Lower lobe of right lung (tissue), 2 donors: ENCODE results near the gene APBB2. TPM values are rescaled to one million over a fixed set of nuclear protein-coding genes. Genes with fewer than 3 reads are reported as not detected.

ENCODE experiments used
- ATAC-seq, 2 donors: fragments of 200-7000 bp; cut with Tn5 transposase; one replicate each; pipeline ENCODE4 v1.9.1; 2020 to 2022; ENCODE audit warnings: mild to moderate bottlenecking in 2 of 2, moderate library complexity in 2 of 2
- DNase-seq: peaks from one replicate; pipeline ENCODE4 v3.0.0-alpha.2; 2020
- H3K27ac ChIP-seq: fragments of 200-600 bp; one replicate; pipeline ENCODE4 v1.8.0; 2022
- H3K27me3 ChIP-seq: fragments of 200-600 bp; one replicate; pipeline ENCODE4 v1.8.0; 2022; ENCODE audit warnings: low read depth
- H3K36me3 ChIP-seq: fragments of 200-600 bp; one replicate; pipeline ENCODE4 v1.8.0; 2022; ENCODE audit warnings: mild to moderate bottlenecking
- H3K4me1 ChIP-seq: fragments of 200-600 bp; one replicate; pipeline ENCODE4 v1.8.0; 2022
- H3K4me3 ChIP-seq: fragments of 200-600 bp; one replicate; pipeline ENCODE4 v1.8.0; 2022; ENCODE audit warnings: mild to moderate bottlenecking
- H3K9me3 ChIP-seq: fragments of 200-600 bp; one replicate; pipeline ENCODE4 v1.8.0; 2022
- intact Hi-C: fragments of 100-400 bp; cut with DNase I; formaldehyde crosslinking; loops from one replicate; pipeline ENCODE4 v1.11.0; 2022
- total RNA-seq: library from RNA; stranded (reverse); fragmentation: NEBNext Ultra II Directional; extraction: Animal tissue kit (Norgen Biotek cat#: 25700); gene quantifications from one replicate; pipeline ENCODE4 v1.2.1, GENCODE V29; 2021
- TF ChIP-seq, protein P1 (sequence below): fragments of 200-600 bp; IDR thresholded peaks from one replicate; pipeline ENCODE4 v1.8.0; 2022; ENCODE audit warnings: antibody characterized with exemption, mild to moderate bottlenecking
- donor health status: DM: no; HTN: yes; CAD: no; lungs with severe emphysema.

The APBB2 gene
- total RNA-seq, 1 donor from 2014 or later = 59.3 TPM

DNA sequence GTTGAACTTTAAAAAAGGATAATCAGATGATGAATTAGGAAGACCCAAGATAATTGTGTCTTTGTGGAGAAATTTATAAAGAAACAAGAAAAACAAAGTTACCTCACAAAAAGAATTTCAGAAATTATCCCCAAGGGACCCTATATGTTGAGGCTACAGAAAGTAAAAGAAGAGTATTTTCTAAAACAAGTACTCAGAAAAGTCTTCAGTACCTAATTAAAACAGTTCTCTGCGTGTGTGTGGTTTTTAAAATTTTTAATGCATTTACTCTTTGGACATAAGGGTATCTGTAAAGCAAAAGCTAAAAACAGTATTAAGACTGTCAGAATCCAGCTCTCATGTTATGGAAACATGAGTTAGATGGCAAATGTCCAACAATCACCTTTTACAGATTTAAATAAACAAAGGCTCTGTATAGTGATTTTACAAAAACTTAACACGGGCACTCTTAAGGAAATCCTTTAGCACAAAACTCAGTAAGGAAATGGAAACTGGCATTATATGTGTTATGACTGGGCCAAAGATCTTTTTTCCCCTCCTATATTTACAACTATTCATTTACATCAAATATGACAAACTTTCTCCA, 277.1 kb downstream of the APBB2 start:
- no peak for DNase-seq
- peaks cover 10% of the 10 kb centered on the region for H3K4me1 ChIP-seq
- intact Hi-C loops = no loop called here
- H3K36me3 ChIP-seq = peaks cover 28% of the 10 kb centered on the region
- no peaks in the 10 kb centered on the region for H3K9me3 ChIP-seq
- no peak overlapping the region for H3K4me3 ChIP-seq
- no peak overlapping the region for H3K27ac ChIP-seq
- no peak for ATAC-seq
- H3K27me3 ChIP-seq = no peaks in the 10 kb centered on the region
- TF ChIP-seq, protein P1, sequence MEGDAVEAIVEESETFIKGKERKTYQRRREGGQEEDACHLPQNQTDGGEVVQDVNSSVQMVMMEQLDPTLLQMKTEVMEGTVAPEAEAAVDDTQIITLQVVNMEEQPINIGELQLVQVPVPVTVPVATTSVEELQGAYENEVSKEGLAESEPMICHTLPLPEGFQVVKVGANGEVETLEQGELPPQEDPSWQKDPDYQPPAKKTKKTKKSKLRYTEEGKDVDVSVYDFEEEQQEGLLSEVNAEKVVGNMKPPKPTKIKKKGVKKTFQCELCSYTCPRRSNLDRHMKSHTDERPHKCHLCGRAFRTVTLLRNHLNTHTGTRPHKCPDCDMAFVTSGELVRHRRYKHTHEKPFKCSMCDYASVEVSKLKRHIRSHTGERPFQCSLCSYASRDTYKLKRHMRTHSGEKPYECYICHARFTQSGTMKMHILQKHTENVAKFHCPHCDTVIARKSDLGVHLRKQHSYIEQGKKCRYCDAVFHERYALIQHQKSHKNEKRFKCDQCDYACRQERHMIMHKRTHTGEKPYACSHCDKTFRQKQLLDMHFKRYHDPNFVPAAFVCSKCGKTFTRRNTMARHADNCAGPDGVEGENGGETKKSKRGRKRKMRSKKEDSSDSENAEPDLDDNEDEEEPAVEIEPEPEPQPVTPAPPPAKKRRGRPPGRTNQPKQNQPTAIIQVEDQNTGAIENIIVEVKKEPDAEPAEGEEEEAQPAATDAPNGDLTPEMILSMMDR = no peak

GRCh38 chr4:40934676-40935075, 279.7 kb downstream of the APBB2 start:
- TF ChIP-seq, protein P1 = no peak
- intact Hi-C loops = no loop called here
- Histone ChIP-seq H3K4me3 (no peak overlapping the region), H3K9me3 (no peaks in the 10 kb centered on the region), H3K27me3 (no peaks in the 10 kb centered on the region), H3K36me3 (peaks cover 29% of the 10 kb centered on the region), H3K4me1 (no peaks in the 10 kb centered on the region), H3K27ac (no peak overlapping the region)
- DNase-seq = no peak
- no peak for ATAC-seq

DNA sequence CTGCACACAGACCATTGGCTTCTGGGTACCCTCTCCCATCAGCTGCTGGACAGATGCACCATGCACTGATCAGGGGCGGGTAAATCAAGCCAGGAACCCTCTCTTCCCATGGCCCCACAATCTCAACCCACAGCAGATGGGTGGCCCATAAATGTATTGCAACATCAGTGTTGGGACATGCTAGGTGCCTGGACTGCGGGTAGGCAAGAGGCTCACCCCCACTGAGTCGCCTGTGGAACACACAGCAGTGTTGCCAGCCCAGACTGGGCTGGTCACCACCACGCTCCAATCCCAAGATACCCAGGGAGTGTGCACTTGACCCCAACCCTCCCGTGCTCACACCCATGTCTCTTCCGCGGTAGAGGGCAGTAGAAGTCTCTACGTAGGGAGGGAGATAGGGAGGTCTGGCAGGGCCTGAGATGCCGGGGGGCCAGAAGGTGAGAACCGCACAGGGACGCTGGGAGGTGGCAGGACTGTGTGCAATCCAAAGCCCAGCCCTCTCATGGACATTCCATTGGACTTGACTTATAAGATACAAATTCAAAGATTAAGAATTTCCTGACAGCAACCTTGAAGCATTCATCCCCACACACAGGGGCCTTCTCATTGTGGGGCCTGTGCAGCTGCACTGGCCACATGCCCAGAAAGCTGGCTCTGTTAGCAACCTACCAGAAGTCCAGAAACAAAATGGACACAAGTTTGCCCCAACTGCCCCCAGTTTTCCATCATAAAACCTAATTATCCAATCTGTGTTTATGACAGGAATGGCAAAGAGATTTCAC, 280.9 kb downstream of the APBB2 start:
- H3K4me3 ChIP-seq = no peak overlapping the region
- H3K4me1 ChIP-seq = no peaks in the 10 kb centered on the region
- peaks cover 29% of the 10 kb centered on the region for H3K36me3 ChIP-seq
- H3K27me3 ChIP-seq = no peaks in the 10 kb centered on the region
- H3K27ac ChIP-seq = no peak overlapping the region
- DNase-seq = no peak
- TF ChIP-seq, protein P1 = no peak
- intact Hi-C loops = no loop called here
- no peaks in the 10 kb centered on the region for H3K9me3 ChIP-seq
- ATAC-seq = peak in 1 of 2 donors; percentile 27

GRCh38 chr4:40931841-40932240, 282.5 kb downstream of the APBB2 start:
- intact Hi-C loops = no loop called here
- H3K36me3 ChIP-seq = peaks cover 29% of the 10 kb centered on the region
- no peak for ATAC-seq
- H3K27me3 ChIP-seq = no peaks in the 10 kb centered on the region
- no peak for DNase-seq
- H3K4me1 ChIP-seq = peaks cover 4% of the 10 kb centered on the region
- H3K4me3 ChIP-seq = no peak overlapping the region
- no peaks in the 10 kb centered on the region for H3K9me3 ChIP-seq
- H3K27ac ChIP-seq = no peak overlapping the region
- TF ChIP-seq, protein P1 = no peak

DNA sequence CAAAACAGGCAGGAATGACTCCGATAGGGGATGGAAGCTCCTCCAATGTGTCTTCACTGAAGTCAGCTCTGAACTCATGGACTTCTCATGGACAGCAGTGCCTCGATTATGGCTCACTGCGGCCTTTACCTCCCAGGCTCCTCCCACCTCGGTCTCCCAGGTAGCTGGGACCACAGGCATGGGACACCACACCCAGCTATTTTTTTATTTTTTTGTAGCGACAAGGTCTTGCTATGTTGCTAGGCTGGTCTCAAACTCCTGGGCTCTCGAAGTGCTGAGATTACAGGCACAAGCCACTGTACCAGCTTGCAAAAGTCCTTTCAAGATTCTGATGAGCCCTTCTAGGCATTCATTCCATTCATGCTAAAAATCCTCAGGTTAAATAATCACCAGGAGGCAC, 283.1 kb downstream of the APBB2 start:
- ATAC-seq (peak; percentile 39 to 58), DNase-seq (no peak)
- Histone ChIP-seq H3K4me3 (no peak overlapping the region), H3K9me3 (no peaks in the 10 kb centered on the region), H3K27ac (no peak overlapping the region), H3K36me3 (peaks cover 30% of the 10 kb centered on the region), H3K27me3 (no peaks in the 10 kb centered on the region), H3K4me1 (peaks cover 4% of the 10 kb centered on the region)
- TF ChIP-seq, protein P1 = no peak
- intact Hi-C loops = no loop called here
